Measurements from ENCODE around the gene FARSB. TPM values are rescaled to one million over a fixed set of nuclear protein-coding genes. Genes with fewer than 3 reads are reported as not detected.

The FARSB gene
- total and polyA plus RNA-seq, 2 donors (not counting 3 experiments of a cell fraction or from before 2014, with no cell fraction given): 12.7 to 29.4 TPM

DNA sequence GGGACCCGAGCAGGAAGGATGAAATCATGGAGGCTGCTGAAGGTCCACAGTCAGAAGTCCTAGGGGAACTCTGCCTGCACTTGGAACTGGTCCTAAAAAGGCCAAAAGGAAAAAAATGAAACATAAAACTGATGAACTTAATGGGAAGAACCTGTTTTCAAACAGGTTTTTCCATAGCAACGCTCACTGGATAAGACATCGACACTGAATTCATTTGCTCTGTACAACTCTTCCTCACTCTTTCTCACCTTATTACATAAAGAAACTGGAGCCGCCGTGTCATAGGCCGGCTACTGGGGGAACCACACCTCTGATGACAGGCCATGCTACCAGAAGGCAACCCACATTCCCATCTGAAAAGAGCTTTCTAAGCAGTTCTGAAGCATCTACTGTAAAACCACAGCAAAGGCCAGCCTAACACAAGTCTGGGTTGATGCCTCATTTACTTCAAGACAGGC, 83.6 kb downstream of the FARSB start:
- H4K20me1 ChIP-seq (replicated peaks; ENCODE audit: control insufficient read depth, extremely low read depth, insufficient read depth, low read length): no peaks in the 10 kb centered on the region
- no peak for FAIRE-seq
- no TSS peak for BruUV-seq (replicated peaks)
- dilution Hi-C loops (cut with MboI; ENCODE audit: extremely low pct_ligation_motif_present, low sequenced_read_pairs) (no loop called here), intact Hi-C loops (cut with micrococcal nuclease) (no loop called here)
- H3K27ac ChIP-seq (ENCODE audit: insufficient read depth, low read depth, low read length): no peak overlapping the region
- peaks cover 10% of the 10 kb centered on the region for H3K4me1 ChIP-seq (ENCODE audit: control insufficient read depth, extremely low read depth, insufficient read depth, low read length)
- TF ChIP-seq GATA2 (IDR thresholded peaks at IDR 0.05; ENCODE audit: insufficient read depth, insufficient read length, low read depth, low read length) (no peak), JUN (IDR thresholded peaks at IDR 0.05; ENCODE audit: borderline replicate concordance, insufficient read depth, insufficient read length, low read depth) (no peak), POLR2AphosphoS5 (IDR thresholded peaks at IDR 0.05; ENCODE audit: insufficient read depth, low read depth, low read length) (no peak), EZH2 (IDR thresholded peaks at IDR 0.05; ENCODE audit: borderline replicate concordance, low read depth, low read length, severe bottlenecking) (no peak), MYC (IDR thresholded peaks at IDR 0.05; ENCODE audit: low read depth, low read length) (no peak), POLR2A (IDR thresholded peaks at IDR 0.05; ENCODE audit: low read depth, low read length) (no peak)
- TF ChIP-seq, protein P1, sequence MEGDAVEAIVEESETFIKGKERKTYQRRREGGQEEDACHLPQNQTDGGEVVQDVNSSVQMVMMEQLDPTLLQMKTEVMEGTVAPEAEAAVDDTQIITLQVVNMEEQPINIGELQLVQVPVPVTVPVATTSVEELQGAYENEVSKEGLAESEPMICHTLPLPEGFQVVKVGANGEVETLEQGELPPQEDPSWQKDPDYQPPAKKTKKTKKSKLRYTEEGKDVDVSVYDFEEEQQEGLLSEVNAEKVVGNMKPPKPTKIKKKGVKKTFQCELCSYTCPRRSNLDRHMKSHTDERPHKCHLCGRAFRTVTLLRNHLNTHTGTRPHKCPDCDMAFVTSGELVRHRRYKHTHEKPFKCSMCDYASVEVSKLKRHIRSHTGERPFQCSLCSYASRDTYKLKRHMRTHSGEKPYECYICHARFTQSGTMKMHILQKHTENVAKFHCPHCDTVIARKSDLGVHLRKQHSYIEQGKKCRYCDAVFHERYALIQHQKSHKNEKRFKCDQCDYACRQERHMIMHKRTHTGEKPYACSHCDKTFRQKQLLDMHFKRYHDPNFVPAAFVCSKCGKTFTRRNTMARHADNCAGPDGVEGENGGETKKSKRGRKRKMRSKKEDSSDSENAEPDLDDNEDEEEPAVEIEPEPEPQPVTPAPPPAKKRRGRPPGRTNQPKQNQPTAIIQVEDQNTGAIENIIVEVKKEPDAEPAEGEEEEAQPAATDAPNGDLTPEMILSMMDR (IDR thresholded peaks at IDR 0.05; ENCODE audit: extremely low read depth in 1 of 2, insufficient read depth in 1 of 2, low read depth in 1 of 2, low read length in 2 of 2): no peak
- TF ChIP-seq, protein P2, sequence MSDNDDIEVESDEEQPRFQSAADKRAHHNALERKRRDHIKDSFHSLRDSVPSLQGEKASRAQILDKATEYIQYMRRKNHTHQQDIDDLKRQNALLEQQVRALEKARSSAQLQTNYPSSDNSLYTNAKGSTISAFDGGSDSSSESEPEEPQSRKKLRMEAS (IDR thresholded peaks at IDR 0.05; ENCODE audit: insufficient read depth, insufficient read length): no peak
- H3K4me2 ChIP-seq (ENCODE audit: insufficient read depth, low read length): no peak overlapping the region
- peaks cover 0 to 3% of the 10 kb centered on the region in 2 experiments for H3K36me3 ChIP-seq (ENCODE audit: control insufficient read depth in 2 of 2, extremely low read depth in 1 of 2, insufficient read depth in 2 of 2, low read length in 2 of 2)
- DNase-seq (ENCODE audit: low read depth, low spot score): no peak
- peaks cover under 1% of the 10 kb centered on the region for H3K79me2 ChIP-seq (ENCODE audit: control insufficient read depth, insufficient read depth, low read length)
- no peak overlapping the region for H2AFZ ChIP-seq (ENCODE audit: low read depth, low read length)
- no peaks in the 10 kb centered on the region for H3K9me1 ChIP-seq (replicated peaks; ENCODE audit: control insufficient read depth, extremely low read depth, insufficient read depth, low read length)
- POLR2A ChIA-PET: no interaction called here
- no peak overlapping the region for H3K9ac ChIP-seq (replicated peaks; ENCODE audit: extremely low read depth, insufficient read depth, low read length)
- CTCF ChIA-PET: interaction anchor here (1.2 kb wide), 1 partner anchor 254 kb away, joined by 3 read pairs; no protein-coding TSS in a partner anchor
- H3K4me3 ChIP-seq (replicated peaks in 1 of 3; ENCODE audit: insufficient read depth in 1 of 3, low read depth in 1 of 3, low read length in 3 of 3): no peak overlapping the region
- H3K9me3 ChIP-seq (replicated peaks; ENCODE audit: control insufficient read depth, insufficient read depth, low read length): no peaks in the 10 kb centered on the region
- no peaks in the 10 kb centered on the region for H3K27me3 ChIP-seq (ENCODE audit: control insufficient read depth in 2 of 2, insufficient read depth in 2 of 2, low read length in 2 of 2)

Measured in endothelial cell of umbilical vein (primary cell).